LHCN-M2 (cell line): ENCODE data around the gene TRDMT1. TPM values are rescaled to one million over a fixed set of nuclear protein-coding genes. Genes with fewer than 3 reads are reported as not detected.

Experiments
- DNase-seq: peaks from one replicate; pipeline ENCODE4 v3.0.0-alpha.2; 2012; ENCODE audit warnings: low read depth
- total RNA-seq: library from RNA; depleted of rRNA; stranded (reverse); fragments of >200 nt; gene quantifications from 2 replicates; pipeline ENCODE4 v1.2.3, GENCODE V29; 2014

TRDMT1 gene
- total RNA-seq, 1 experiment from 2014 or later = 5.9 TPM

DNA sequence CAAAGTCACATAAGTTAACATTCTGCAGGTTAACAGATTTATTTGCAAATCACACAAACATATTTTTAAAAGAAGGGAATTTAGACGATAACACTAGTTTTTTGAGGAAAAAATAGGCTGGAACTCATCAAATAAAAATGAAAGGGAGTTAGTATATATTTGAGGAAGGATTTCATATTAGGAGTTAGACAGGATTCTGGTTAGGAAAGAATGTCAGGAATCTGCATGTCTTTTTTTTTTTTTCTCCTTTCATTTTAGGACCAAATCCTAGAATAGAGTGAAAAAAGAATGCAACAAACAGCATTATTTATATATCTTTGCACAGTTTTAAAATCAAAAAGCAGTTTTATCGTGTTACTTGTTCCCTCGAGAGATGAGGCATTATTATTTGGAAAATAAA lies 8.9 kb upstream of the TRDMT1 start:
- peak; percentile 36 for DNase-seq

DNA sequence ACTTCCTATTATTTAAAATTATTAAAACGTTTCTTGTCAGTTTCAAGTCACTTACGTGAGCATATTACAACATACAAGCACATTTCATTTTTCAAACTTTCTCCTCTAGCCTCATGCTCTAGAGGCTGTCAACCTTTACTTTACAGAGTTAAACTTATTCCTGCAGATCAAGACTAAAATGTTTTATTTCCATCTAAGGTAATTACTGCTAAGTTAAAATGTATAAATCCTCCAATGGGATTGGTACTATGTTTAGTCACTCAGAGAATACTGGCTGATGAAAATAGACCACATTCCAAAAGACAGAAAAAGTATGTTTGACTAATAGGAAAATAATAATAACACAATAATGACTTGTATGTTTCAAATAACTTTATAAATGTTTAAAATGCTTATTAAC lies 8.4 kb upstream of the TRDMT1 start:
- DNase-seq = peak; percentile 23

DNA sequence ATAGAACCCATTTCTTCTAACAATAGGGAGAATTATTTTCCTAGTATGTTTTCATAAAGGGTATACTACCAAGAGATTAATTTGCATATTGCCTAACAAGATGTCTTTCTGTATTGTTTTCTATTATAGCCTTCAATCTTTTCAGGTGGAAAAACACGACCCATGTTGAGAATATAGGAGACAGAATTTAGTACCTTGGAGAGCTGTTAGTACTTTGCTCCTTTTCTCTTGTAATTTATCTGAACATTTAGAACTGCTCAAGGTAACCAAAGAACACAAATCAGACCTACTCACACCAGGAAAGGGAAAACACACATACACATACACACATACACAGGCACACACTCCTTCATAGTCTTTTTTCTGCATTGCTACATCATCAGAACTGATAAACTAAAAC lies 7.8 kb upstream of the TRDMT1 start:
- no peak for DNase-seq

DNA sequence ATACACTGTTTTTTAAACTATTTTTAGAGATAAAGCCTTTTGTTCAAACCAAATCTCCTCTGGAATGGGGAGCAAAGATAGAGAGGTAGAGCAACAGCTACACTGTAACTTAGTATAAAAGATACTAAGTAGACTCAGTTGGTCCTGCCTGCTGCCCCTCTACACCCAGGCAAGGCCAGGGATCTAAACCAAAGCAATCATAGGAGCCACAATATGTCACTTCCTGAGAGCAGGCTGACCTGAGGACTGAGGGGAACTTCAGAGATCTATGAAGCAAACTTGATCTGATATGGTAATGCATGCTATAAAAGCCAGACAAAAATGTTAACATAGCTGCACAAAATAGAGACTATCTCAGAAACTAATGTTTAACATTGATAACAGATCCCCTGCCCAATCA lies 7.0 kb upstream of the TRDMT1 start:
- no peak for DNase-seq

DNA sequence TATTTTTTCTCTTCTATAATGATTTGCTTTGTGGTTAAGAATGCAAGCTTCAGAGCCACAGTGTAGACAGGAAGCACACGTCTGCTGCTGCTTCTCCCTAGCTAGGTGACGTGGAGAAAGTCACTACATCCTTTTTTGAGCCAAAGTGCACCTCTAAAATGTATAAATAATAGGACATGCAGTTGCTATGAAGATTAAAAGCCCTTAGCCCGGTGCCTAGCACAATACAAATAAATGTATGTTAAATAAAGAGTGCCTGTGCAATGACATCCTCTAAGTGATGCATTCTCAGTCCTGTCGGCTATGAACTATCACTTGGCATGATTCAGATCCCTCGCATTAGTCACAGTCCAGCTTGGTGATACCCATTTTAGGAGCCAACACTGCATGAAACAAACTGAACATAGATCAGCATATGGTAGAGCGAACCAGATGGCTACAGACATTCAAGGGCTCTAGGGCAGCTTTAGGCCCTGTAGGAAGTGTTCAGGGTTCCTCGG lies 4.8 kb upstream of the TRDMT1 start:
- peak; percentile 88 for DNase-seq

DNA sequence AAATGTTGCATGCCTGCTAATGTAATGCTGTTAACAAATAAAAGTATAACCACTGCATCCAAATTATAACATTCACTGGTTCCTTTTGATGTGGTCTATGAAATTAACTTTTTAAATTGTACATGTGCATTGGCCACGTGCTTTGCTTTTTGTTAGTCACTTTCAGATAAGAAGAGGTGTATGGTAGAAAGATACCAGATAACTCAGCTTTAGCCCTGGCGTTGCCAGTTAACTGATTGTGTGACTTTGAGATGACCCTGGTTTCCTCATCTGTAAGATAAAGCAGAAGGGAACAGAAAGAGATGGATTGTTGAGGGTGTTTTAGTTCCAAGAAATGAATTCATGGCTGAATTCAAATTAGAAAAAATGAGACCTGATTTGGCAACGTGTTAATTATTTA lies 1.9 kb upstream of the TRDMT1 start:
- no peak for DNase-seq

DNA sequence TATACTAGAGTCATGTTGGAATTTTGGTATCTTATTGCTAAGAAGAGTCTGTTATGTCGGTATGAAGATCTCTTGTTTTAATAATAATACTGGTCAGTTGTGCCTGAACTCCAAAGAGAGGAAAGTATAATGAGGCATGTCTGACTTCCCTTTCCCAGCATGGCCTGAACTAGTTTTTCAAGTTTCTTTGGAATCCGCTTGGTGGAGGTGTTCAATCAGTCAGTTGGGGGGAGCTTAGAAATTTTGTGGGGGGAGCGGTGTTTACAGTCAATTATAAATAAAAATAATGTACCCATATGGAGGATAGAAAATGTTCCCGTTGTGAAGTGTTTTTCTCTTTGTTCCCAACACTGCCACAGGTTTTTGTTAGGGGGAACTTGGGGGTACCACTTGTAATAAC lies 1.5 kb upstream of the TRDMT1 start:
- DNase-seq = no peak

DNA sequence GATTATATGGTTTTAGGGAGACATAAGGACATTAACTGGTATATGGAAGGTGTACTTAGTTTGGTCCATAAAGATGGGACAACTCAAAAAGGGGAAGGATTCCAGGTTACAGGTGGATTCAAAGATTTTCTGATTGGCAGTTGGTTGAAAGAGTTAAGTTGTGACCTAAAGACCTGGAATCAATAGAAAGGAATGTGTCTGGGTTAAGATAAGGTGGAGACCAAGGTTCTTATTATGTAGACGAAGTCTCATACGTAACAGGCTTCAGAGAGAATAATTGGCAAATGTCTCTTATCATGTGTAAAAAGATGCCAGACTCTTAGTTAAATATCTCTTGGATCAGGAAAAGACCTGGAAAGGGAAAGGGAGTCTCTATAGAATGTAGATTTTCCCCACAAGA lies 1.0 kb upstream of the TRDMT1 start:
- no peak for DNase-seq

DNA sequence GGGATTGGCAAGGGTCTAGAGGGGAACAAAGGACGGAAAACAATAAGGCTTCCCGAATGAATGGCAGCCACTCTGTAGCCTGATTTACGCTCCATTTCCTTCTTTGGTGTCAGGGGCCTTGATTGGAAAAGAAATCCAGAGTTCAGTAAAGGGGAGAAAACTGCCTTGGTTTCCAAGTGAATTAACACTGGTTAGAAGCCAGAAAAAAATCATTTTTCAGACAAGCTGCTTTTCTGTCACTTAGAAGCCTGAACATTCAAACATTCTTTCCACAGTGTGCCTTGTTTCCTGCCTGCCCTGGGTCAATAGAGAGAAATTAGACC lies 283 bp upstream of the TRDMT1 start:
- no peak for DNase-seq

DNA sequence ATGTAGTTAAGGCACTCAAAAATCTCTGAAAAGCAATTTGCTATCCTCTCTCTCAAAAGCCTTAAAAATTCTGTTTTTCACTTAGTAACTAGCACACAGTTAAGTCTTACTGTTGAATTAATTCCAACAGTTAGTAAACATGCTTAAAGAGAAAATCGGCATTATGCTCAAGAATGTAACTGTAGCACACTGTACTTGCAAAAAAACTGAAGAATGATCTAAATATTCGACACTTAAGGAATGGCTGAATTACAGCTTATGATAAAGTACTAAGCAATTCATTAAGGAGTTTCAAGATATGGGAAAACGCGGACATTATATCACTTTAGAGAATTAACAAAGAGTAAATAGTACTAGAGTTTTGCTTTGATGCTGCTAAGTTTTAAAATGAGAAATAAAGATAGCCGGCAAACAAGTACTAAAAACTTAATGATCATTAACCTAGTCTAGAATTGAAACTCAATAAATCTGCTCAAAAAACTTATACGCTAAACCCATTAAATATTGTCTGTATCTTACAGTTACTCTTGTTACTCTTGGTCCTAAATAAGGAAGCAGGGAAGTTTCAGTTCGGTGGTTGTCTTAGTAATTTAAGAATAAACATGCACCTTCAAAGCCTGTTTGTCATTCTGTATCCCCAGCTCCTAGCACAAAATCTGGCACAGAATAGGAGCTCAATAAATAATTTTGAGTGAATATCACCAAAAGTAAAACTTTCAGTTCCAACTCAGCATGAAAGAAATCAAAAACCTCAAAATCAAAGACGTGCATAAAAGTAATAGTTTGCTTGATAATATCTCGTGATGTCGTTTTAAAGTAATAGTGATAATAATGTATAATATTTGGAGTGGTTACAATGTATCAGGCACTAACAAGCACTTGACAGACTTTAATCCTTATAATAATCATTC lies 1.2 kb downstream of the TRDMT1 start:
- peak; percentile 39 for DNase-seq

DNA sequence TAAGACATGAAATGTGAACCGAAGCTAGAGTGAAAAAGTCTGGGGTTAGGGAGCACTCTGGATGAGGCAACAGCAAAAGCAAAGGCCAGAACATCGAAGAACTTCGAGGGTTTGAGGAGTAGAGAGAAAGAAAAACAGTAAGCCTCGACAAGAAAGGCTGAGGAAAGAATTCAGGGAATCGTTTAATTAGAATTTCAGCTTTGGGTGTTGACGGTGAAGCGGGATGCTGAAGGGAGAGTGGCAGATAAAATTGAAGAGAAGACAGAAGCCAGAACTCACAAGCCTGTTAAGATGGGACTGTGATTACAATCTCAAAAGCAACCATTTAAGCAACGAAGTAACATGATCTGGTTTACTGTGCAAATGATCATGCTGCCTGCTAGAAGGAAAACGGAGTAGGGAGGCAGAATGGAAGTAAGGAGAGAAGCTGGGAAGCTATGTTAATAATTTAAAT lies 2.1 kb downstream of the TRDMT1 start:
- peak; percentile 71 for DNase-seq

DNA sequence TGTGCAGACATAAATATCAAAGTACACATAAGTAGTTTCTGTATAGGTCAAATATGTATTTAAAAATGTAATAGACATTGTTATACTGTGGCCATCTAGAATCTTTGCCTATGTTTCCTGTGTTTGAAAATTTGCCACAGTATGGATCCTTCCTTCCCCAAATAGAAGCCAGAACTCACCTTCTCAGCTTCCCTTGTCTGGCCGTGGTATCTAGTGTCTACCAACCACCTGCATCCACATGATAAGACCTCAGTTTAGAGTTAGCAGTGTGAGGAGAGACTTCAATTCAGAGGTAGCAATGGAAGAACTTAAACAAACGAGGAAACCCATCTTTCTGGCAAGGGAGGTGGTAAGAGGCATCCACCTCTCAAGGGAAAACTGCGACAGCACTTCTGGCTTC lies 4.9 kb downstream of the TRDMT1 start:
- DNase-seq = no peak

DNA sequence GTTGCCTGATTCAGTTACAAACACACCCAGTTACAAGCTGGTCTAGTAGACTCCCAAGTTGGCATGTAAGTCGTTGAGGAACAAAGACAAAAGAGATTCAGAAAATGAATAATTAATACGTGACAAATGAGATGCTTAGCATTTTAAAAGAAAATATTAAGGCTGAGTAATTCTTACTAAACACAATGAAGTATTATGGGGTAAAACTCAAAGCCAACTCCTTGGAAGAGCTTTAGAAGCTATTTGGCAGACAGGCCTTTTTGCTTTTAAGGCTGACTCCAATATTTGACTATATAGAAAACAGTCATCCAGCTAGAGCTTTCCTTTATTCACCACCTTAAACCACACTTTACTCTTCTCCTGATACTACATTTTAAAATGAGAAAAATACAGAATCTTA lies 5.4 kb downstream of the TRDMT1 start:
- no peak for DNase-seq

DNA sequence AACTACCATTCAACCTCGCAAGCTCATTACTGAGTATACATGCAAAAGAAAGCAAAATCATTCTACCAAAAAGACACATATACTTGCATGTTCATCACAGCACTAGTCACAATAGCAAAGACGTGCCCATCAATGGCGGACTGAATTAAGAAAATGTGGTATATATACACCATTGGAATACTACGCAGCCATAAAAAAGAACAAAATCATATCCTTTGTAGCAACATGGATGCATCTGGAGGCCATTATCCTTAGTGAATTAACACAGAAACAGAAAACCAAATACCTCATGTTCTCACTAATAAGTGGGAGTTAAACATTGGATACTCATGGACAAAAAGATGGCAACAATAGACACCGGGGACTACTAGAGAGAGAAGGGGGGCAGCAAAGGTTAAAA lies 6.4 kb downstream of the TRDMT1 start:
- no peak for DNase-seq

DNA sequence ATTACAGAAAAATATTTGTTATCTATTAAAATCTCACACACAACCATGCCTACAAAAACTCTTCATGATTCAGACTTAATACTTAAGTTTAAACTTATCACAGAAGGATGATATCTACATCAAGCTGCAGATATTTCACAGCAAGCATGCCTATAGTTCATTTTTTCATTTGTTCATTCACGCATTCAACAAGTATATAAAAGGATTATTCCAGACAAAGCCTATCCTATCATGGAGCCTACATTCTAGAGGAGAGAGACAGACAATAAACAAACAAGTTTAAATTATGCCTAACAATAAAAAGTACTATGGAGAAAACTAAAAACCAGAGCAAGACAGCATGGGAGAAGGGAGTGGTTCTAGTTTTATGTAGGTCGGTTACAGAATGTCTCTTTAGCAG lies 10.9 kb downstream of the TRDMT1 start:
- no peak for DNase-seq

DNA sequence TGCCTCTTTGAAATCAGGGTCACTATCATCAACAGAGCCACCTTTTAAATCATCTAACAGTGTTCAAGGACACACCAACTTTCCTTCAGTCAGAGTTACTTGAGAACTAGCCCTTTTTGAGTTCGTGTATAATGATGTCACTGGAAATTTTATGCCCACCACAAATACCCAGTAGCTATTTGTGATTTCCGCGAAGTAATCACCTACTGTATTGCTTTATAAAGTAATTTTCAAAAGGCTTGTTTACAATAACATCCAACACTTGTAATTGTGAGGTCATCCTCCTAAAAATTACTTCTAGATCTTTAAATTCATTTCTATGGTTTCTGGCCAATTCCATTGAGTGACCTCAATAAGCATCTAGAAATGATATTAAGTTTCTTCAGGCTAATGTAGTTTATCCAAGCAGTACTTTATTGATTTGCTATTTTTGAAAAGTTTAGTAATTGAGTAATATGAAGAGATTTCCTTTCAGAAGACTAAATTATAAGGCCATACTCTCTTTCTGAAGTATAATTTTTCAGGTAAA lies 12.8 kb downstream of the TRDMT1 start:
- no peak for DNase-seq

DNA sequence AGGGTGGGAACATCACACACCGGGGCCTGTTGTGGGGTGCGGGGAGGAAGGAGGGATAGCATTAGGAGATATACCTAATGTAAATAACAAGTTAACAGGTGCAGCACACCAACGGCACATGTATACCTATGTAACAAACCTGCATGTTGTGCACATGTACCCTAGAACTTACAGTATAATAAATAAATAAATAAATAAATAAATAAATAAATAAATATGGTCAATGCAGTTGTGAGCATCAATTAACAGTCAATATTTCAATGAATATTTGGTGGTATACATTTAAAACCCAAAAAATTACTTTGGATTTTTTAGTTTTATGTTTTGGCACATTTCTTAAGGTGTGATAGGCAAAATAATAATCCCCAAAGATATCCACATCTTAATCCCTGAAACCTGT lies 15.6 kb downstream of the TRDMT1 start:
- DNase-seq = no peak

DNA sequence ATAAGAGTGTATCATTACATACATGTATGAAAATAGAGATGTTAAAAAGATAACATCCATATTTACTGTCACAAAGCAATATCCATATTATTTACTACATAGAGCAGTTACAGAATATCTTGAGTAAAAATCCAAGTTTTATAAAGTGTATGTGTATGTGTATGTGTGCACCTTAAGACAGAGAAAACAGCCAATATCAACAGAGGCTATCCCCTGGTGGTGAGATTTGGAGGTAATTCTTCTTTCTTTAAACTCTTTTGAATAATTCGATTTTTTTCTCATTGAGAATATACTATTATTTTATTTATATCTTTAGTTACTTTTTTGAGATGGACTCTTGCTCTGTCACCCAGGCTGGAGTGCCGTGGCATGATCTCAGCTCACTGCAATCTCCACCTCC lies 18.4 kb downstream of the TRDMT1 start:
- DNase-seq = peak; percentile 9

DNA sequence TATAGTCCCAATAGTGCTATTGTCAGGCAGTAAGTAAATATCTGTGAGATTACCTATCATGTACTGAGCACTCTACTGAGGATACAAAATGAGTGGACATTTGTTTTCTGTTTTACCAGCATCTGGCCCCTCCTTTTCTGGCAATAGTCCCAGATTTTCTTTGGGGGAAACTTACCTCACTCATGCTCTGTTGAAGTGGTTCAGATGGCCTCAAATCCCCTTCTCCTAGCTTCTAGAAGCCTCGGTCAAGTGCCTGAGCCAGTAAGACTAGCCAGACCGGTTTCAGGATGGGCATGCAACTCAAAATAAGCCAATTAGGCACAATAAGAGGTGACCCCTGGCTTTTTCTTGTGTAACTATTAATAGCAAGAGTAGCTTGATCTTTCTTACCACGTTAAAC lies 19.7 kb downstream of the TRDMT1 start:
- peak; percentile 11 for DNase-seq

DNA sequence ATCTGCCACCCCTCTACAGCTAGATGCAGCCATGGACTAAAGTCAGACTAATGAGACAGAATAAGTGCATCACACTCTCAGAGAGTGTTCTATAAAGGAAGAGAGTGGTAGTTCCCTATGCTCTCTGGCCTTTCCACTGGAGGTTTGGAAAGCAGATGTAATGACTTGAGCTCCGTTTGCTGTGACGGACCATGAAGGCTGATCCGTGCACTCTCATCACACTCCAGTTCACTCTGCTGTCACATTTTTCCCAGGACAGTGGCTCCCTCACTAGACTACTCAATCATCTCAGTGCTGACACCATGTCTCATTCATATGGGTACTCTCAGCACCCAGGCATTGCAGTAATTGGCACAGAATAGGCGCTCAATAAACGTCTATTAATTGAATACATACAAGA lies 20.4 kb downstream of the TRDMT1 start:
- DNase-seq = no peak

DNA sequence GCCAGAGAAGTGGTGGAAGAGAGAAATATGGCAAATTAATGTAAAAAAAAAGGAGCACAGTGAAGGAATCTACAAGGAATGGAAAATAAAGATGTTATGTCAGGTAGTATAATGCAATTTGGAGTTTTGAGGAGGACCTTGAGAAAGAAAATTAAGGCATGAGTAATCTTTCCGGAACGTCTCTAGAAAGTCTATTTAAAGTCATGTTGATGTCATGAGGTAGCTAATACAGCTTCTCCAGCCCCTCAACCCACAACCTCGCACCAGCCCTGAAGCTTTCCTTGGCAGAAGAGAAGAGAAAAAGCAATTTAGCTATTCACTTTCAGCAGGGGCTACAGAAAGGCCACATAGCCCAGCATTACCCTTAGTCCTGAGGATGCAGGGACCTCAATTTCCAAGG lies 22.5 kb downstream of the TRDMT1 start:
- DNase-seq = peak; percentile 15

DNA sequence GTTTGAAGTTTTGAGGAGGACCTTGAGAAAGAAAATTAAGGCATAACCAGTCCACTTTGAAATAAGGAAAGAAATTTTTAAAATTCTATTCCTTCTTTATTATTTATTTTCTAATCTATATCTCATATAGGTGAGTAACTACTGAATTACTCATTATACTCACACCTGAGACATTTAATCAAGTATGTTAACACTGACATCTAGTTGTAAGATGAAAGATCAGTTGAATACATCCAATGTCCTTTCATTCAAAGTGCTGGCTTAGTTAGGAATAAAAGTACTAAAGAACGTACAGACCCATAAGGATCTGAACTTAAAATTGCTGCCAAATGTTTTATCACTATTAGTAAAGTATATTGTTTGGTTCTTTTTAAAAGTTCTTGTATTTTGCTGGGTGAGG lies 23.5 kb downstream of the TRDMT1 start:
- no peak for DNase-seq

DNA sequence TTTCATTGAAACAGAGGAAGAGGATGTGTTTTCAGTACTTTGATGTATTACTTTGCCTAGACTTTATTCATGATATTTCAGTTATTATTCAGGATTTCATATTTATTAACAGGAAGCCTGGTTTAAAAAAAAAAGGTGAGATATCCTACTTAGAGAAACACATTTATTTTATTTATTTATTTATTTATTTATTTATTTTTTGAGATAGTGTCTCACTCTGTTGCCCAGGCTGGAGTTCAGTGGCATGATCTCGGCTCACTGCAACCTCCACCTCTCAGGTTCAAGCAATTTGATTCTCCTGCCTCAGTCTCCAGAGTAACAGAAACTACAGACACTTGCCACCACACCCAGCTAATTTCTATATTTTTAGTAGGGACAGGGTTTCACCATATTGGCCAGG lies 24.5 kb downstream of the TRDMT1 start:
- DNase-seq = no peak
